ENCODE results near the gene DYNC1LI1.

- TF ChIP-seq YY1 (IDR thresholded peaks at IDR 0.05; ENCODE audit: low read depth) (no peak), RAD21 (IDR thresholded peaks at IDR 0.05; ENCODE audit: low read depth) (no peak), EP300 (IDR thresholded peaks at IDR 0.05; ENCODE audit: borderline replicate concordance) (no peak), REST (IDR thresholded peaks at IDR 0.05; ENCODE audit: low read depth) (no peak)
Measured at GRCh38 chr3:32525720-32526119, 44.9 kb downstream of the DYNC1LI1 start.
